ENCODE data around the gene COASY.

Gene COASY

GRCh38 chr17:42553161-42553818 is 8.7 kb upstream of the COASY start:
- no peak for DNase-seq (ENCODE audit: low read depth)

GRCh38 chr17:42553866-42554249 is 8.1 kb upstream of the COASY start:
- no peak for DNase-seq (ENCODE audit: low read depth)

GRCh38 chr17:42554250-42555121 is 7.5 kb upstream of the COASY start:
- DNase-seq (ENCODE audit: low read depth) = peak; percentile 84

- DNase-seq (ENCODE audit: low read depth) = no peak
Measured at GRCh38 chr17:42555122-42555622, 6.8 kb upstream of the COASY start.

- peak; percentile 33 for DNase-seq (ENCODE audit: low read depth)
Measured at GRCh38 chr17:42555961-42556617, 5.9 kb upstream of the COASY start.

- no peak for DNase-seq (ENCODE audit: low read depth)
Measured at GRCh38 chr17:42559075-42559474, 2.9 kb upstream of the COASY start.

- DNase-seq (ENCODE audit: low read depth) = peak; percentile 21
Measured at GRCh38 chr17:42560246-42560645, 1.7 kb upstream of the COASY start.

- DNase-seq (ENCODE audit: low read depth) = no peak
Measured at GRCh38 chr17:42562388-42563142, 617 bp downstream of the COASY start.

- no peak for DNase-seq (ENCODE audit: low read depth)
Measured at GRCh38 chr17:42563143-42563509, 1.2 kb downstream of the COASY start.

- DNase-seq (ENCODE audit: low read depth) = no peak
Measured at GRCh38 chr17:42563543-42563942, 1.6 kb downstream of the COASY start.

GRCh38 chr17:42563950-42564349 is 2.0 kb downstream of the COASY start:
- DNase-seq (ENCODE audit: low read depth) = no peak

GRCh38 chr17:42564815-42565522 is 3.0 kb downstream of the COASY start:
- no peak for DNase-seq (ENCODE audit: low read depth)

- no peak for DNase-seq (ENCODE audit: low read depth)
Measured at GRCh38 chr17:42565523-42566214, 3.7 kb downstream of the COASY start.

GRCh38 chr17:42566215-42566882 is 4.4 kb downstream of the COASY start:
- DNase-seq (ENCODE audit: low read depth) = no peak

- DNase-seq (ENCODE audit: low read depth) = peak; percentile 91
Measured at GRCh38 chr17:42566883-42567573, 5.1 kb downstream of the COASY start, which contains the start of gene MLX. MLX (plus strand) TSS chr17:42567100; CDS start chr17:42567125, 25 bp downstream.

GRCh38 chr17:42568341-42569111 is 6.6 kb downstream of the COASY start:
- no peak for DNase-seq (ENCODE audit: low read depth)

GRCh38 chr17:42571435-42572225 is 9.7 kb downstream of the COASY start:
- DNase-seq (ENCODE audit: low read depth) = no peak

GRCh38 chr17:42573095-42573494 is 11.1 kb downstream of the COASY start:
- no peak for DNase-seq (ENCODE audit: low read depth)
